A549 (cell line): Measurements from ENCODE around the gene PKHD1. TPM values are rescaled to one million over a fixed set of nuclear protein-coding genes. Genes with fewer than 3 reads are reported as not detected.

Experiments used
- ATAC-seq, 2 experiments: fragments of 200-7000 bp in 1 of 2; fragments of >200 bp in 1 of 2; cut with Nextera tagmentation in 1 of 2; cut with Tn5 transposase in 1 of 2; 3 replicates each; pipeline versions ENCODE4 v1.8.0 to v1.9.1; 2018 to 2020; ENCODE audit warnings: mild to moderate bottlenecking in 1 of 2, moderate library complexity in 1 of 2
- CTCF ChIA-PET: fragments of 300-600 bp; sonication (Branson Sonifier 250); formaldehyde crosslinking; extraction: SDS; loops from one replicate; lab custom pipeline; 2021; ENCODE audit warnings: antibody characterized with exemption, inconsistent platforms; lab: Yijun Ruan, JAX
- POLR2A ChIA-PET: fragments of 350-600 bp; formaldehyde crosslinking; extraction: SDS; loops from one replicate; lab custom pipeline; 2021; ENCODE audit warnings: antibody characterized with exemption, inconsistent platforms; lab: Yijun Ruan, JAX
- DNase-seq, 2 experiments: peaks; one replicate each; pipeline versions ENCODE4 v3.0.0 to v3.0.0-alpha.2; 2011 to 2016; ENCODE audit warnings: low read depth in 1 of 2, low spot score in 1 of 2
- FAIRE-seq: peaks from 2 replicates; lab custom pipeline; 2011; peaks lifted over from hg19 to GRCh38; lab: Jason Lieb, UNC
- H3K27ac ChIP-seq, 2 experiments: fragments of >200 bp; sonication (Bioruptor Twin); formaldehyde crosslinking; 3 replicates each; pipeline ENCODE4 v1.5.1; 2016 to 2017
- H3K4me1 ChIP-seq: fragments of >200 bp; sonication (Bioruptor Twin); formaldehyde crosslinking; 3 replicates; pipeline ENCODE4 v1.6.1; 2016
- H3K4me2 ChIP-seq: fragments of >200 bp; sonication (Bioruptor Twin); formaldehyde crosslinking; 3 replicates; pipeline ENCODE4 v1.6.1; 2016
- H3K4me3 ChIP-seq: fragments of >200 bp; sonication (Bioruptor Twin); formaldehyde crosslinking; 3 replicates; pipeline ENCODE4 v1.5.1; 2016
- H3K9me3 ChIP-seq: fragments of >200 bp; sonication (Bioruptor Twin); formaldehyde crosslinking; 3 replicates; pipeline ENCODE4 v1.6.1; 2016
- ATOH8 ChIP-seq: fragments of 250-450 bp; sonication (Bioruptor Pico); IDR thresholded peaks from 2 replicates; pipeline ENCODE4 v1.5.0; 2020; ENCODE audit warnings: low read depth, mild to moderate bottlenecking, moderate library complexity
- CBX8 ChIP-seq: fragments of 200-600 bp; sonication (generic); IDR thresholded peaks from 2 replicates; pipeline ENCODE4 v1.6.1; 2016
- CEBPB ChIP-seq, 2 experiments: fragments of >200 bp in 1 of 2; sonication (Bioruptor Twin) in 1 of 2; formaldehyde crosslinking in 1 of 2; IDR thresholded peaks; 2 replicates each; pipeline ENCODE4 v1.6.1; 2012 to 2016
- CHD4 ChIP-seq: fragments of 200-600 bp; sonication (generic); IDR thresholded peaks from 2 replicates; pipeline ENCODE4 v1.6.1; 2016; ENCODE audit warnings: antibody characterized with exemption, mild to moderate bottlenecking, borderline replicate concordance
- E2F6 ChIP-seq: IDR thresholded peaks from 2 replicates; pipeline ENCODE4 v1.6.1; 2012; ENCODE audit warnings: low read depth, borderline replicate concordance
- EHF ChIP-seq: fragments of 250-450 bp; sonication (Bioruptor Pico); IDR thresholded peaks from 2 replicates; pipeline ENCODE4 v1.5.0; 2020; ENCODE audit warnings: mild to moderate bottlenecking
- EHMT2 ChIP-seq: fragments of 200-600 bp; sonication (generic); IDR thresholded peaks from 2 replicates; pipeline ENCODE4 v1.6.1; 2016; ENCODE audit warnings: antibody characterized with exemption, low read depth, mild to moderate bottlenecking, moderate library complexity
- EP300 ChIP-seq, 2 experiments: fragments of >200 bp; sonication (Bioruptor Twin); formaldehyde crosslinking; IDR thresholded peaks; 2 replicates in 1 of 2; 3 replicates in 1 of 2; pipeline ENCODE4 v1.6.1; 2016 to 2017
- ESRRA ChIP-seq: fragments of 150-350 bp; IDR thresholded peaks from 2 replicates; pipeline ENCODE4 v1.6.1; 2014; ENCODE audit warnings: mild to moderate bottlenecking, low read length, borderline replicate concordance
- FOXS1 ChIP-seq: fragments of 250-450 bp; sonication (Bioruptor Pico); IDR thresholded peaks from 2 replicates; pipeline ENCODE4 v1.5.0; 2020; ENCODE audit warnings: mild to moderate bottlenecking, moderate library complexity
- HES2 ChIP-seq: fragments of >200 bp; sonication (Bioruptor Twin); formaldehyde crosslinking; IDR thresholded peaks from 2 replicates; pipeline ENCODE4 v1.6.1; 2016
- HOXB5 ChIP-seq: fragments of 250-450 bp; sonication (Bioruptor Pico); IDR thresholded peaks from 2 replicates; pipeline ENCODE4 v1.5.0; 2020; ENCODE audit warnings: mild to moderate bottlenecking, moderate library complexity
- JUN ChIP-seq, 2 experiments: fragments of >200 bp; sonication (Bioruptor Twin); formaldehyde crosslinking; IDR thresholded peaks; 2 replicates in 1 of 2; 3 replicates in 1 of 2; pipeline ENCODE4 v1.6.1; 2016 to 2017
- KDM5A ChIP-seq: fragments of 200-600 bp; sonication (generic); IDR thresholded peaks from 2 replicates; pipeline ENCODE4 v1.6.1; 2016; ENCODE audit warnings: antibody characterized with exemption, mild to moderate bottlenecking
- MAFK ChIP-seq: fragments of 450-650 bp; IDR thresholded peaks from 2 replicates; pipeline ENCODE4 v1.6.1; 2014; ENCODE audit not compliant: partially characterized antibody
- NFE2L2 ChIP-seq: fragments of 150-350 bp; conservative IDR thresholded peaks from 2 replicates; pipeline ENCODE4 v1.6.1; 2014; ENCODE audit warnings: low read length
- POLR2A ChIP-seq: IDR thresholded peaks from 2 replicates; pipeline ENCODE4 v1.6.1; 2012; ENCODE audit warnings: mild to moderate bottlenecking, low read length
- POLR2AphosphoS2 ChIP-seq: conservative IDR thresholded peaks from 2 replicates; pipeline ENCODE4 v1.6.1; 2012; ENCODE audit warnings: low read length, improper control_type of control experiment, inconsistent platforms
- RNF2 ChIP-seq: fragments of 200-600 bp; sonication (generic); IDR thresholded peaks from 2 replicates; pipeline ENCODE4 v1.6.1; 2016; ENCODE audit warnings: low read depth, mild to moderate bottlenecking, antibody characterized with exemption, moderate library complexity, borderline replicate concordance
- SREBF2 ChIP-seq: fragments of 450-650 bp; IDR thresholded peaks from 2 replicates; pipeline ENCODE4 v1.6.1; 2014; ENCODE audit warnings: mild to moderate bottlenecking, moderate library complexity
- ZC3H11A ChIP-seq: fragments of 450-650 bp; IDR thresholded peaks from 2 replicates; pipeline ENCODE4 v1.6.1; 2014; ENCODE audit warnings: antibody characterized with exemption, mild to moderate bottlenecking
- ZNF302 ChIP-seq: fragments of 250-450 bp; sonication (Bioruptor Pico); IDR thresholded peaks from 2 replicates; pipeline ENCODE4 v1.9.0; 2021; ENCODE audit warnings: inconsistent platforms, mild to moderate bottlenecking, moderate library complexity
- ZSCAN20 ChIP-seq: fragments of 250-450 bp; sonication (Bioruptor Pico); IDR thresholded peaks from 2 replicates; pipeline ENCODE4 v1.8.0; 2022; ENCODE audit warnings: mild to moderate bottlenecking, moderate library complexity
- WGBS: methylation state at CpG from one replicate; pipeline ENCODE4 v1.1.6; 2017; ENCODE audit errors: missing lambda C conversion rate; 5-methylcytosine and 5-hydroxymethylcytosine counted together
- polyA plus RNA-seq, 4 experiments: library from polyadenylated mRNA; depleted of rRNA in 3 of 4; stranded (reverse); fragments of >200 nt; fragmentation: RNase III in 1 of 4; extraction: RNeasy Plus Mini Kit Qiagen cat#74134 plus additional on column Dnase treatment in 1 of 4; gene quantifications; 2 replicates in 3 of 4; 3 replicates in 1 of 4; pipeline ENCODE4 v1.2.3, GENCODE V29; 2011 to 2017
- TF ChIP-seq, protein P1 (sequence below): fragments of 150-350 bp; IDR thresholded peaks from 2 replicates; pipeline ENCODE4 v1.6.1; 2014; ENCODE audit warnings: low read depth, mild to moderate bottlenecking, low read length
- TF ChIP-seq, protein P2 (sequence below): fragments of >200 bp; sonication (Bioruptor Twin); formaldehyde crosslinking; IDR thresholded peaks from 3 replicates; pipeline ENCODE4 v1.5.1; 2016
- TF ChIP-seq, protein P3 (sequence below): fragments of 450-650 bp; IDR thresholded peaks from 2 replicates; pipeline ENCODE4 v1.6.1; 2014; ENCODE audit warnings: antibody characterized with exemption

PKHD1 gene
- polyA plus RNA-seq, 2 of the 4 experiments (the other 2 are of a cell fraction), result not detected

DNA sequence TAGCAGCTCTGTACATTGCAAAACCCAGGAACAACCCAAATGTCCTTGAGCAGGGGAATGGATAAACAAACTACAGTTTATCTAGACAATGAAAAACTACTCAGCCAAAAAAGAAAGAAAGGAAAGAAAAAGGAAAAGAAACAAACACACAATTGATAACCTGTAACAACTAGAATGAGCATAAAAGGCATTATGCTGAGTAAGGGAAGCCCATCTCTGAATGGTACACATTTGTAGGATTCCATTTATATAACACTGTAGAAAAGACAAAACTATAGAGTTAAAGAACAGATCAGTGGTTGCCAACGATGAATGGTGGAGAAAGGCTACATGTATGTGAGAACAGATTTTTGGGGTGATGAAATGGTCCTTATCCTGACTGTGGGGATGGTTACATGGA lies 454.0 kb downstream of the PKHD1 start:
- ATAC-seq (no peak), FAIRE-seq (no peak)
- 3% methylated on average over 1 of the region's 1 CpG for WGBS
- no peak overlapping the region for H3K4me3 ChIP-seq
- POLR2A ChIA-PET, result no interaction called here
- H3K4me2 ChIP-seq, result no peak overlapping the region
- no peaks in the 10 kb centered on the region for H3K4me1 ChIP-seq
- CTCF ChIA-PET, result no interaction called here
- no peak overlapping the region for H3K27ac ChIP-seq
- TF ChIP-seq HOXB5 (CRISPR knock-in tag) (no peak), ZC3H11A (no peak), EP300 (IDR thresholded peaks at IDR 0.05) (no peak), CHD4 (no peak), JUN (IDR thresholded peaks at IDR 0.05) (no peak), POLR2A (no peak), ATOH8 (CRISPR knock-in tag) (no peak), E2F6 (no peak), CEBPB (IDR thresholded peaks at IDR 0.05) (no peak)
- TF ChIP-seq, protein P1, sequence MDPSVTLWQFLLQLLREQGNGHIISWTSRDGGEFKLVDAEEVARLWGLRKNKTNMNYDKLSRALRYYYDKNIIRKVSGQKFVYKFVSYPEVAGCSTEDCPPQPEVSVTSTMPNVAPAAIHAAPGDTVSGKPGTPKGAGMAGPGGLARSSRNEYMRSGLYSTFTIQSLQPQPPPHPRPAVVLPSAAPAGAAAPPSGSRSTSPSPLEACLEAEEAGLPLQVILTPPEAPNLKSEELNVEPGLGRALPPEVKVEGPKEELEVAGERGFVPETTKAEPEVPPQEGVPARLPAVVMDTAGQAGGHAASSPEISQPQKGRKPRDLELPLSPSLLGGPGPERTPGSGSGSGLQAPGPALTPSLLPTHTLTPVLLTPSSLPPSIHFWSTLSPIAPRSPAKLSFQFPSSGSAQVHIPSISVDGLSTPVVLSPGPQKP, result no peak
- TF ChIP-seq, protein P2, sequence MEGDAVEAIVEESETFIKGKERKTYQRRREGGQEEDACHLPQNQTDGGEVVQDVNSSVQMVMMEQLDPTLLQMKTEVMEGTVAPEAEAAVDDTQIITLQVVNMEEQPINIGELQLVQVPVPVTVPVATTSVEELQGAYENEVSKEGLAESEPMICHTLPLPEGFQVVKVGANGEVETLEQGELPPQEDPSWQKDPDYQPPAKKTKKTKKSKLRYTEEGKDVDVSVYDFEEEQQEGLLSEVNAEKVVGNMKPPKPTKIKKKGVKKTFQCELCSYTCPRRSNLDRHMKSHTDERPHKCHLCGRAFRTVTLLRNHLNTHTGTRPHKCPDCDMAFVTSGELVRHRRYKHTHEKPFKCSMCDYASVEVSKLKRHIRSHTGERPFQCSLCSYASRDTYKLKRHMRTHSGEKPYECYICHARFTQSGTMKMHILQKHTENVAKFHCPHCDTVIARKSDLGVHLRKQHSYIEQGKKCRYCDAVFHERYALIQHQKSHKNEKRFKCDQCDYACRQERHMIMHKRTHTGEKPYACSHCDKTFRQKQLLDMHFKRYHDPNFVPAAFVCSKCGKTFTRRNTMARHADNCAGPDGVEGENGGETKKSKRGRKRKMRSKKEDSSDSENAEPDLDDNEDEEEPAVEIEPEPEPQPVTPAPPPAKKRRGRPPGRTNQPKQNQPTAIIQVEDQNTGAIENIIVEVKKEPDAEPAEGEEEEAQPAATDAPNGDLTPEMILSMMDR, result no peak
- TF ChIP-seq, protein P3, sequence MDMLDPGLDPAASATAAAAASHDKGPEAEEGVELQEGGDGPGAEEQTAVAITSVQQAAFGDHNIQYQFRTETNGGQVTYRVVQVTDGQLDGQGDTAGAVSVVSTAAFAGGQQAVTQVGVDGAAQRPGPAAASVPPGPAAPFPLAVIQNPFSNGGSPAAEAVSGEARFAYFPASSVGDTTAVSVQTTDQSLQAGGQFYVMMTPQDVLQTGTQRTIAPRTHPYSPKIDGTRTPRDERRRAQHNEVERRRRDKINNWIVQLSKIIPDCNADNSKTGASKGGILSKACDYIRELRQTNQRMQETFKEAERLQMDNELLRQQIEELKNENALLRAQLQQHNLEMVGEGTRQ, result no peak
- TF ChIP-seq, all 56 proteins: peak for 0
- H3K9me3 ChIP-seq, result no peaks in the 10 kb centered on the region
- DNase-seq, result no peak

GRCh38 chr6:51630011-51630410 lies 457.4 kb downstream of the PKHD1 start:
- CTCF ChIA-PET, result no interaction called here
- 0% methylated on average over 4 of the region's 4 CpGs for WGBS
- Histone ChIP-seq H3K9me3 (no peaks in the 10 kb centered on the region), H3K4me2 (no peak overlapping the region), H3K27ac (no peak overlapping the region), H3K4me3 (no peak overlapping the region), H3K4me1 (no peaks in the 10 kb centered on the region)
- DNase-seq (no peak), ATAC-seq (no peak), FAIRE-seq (no peak)
- POLR2A ChIA-PET, result no interaction called here
- TF ChIP-seq RNF2 (no peak), CBX8 (no peak), MAFK (no peak), ZNF302 (CRISPR knock-in tag) (no peak), HES2 (no peak), EHF (CRISPR knock-in tag) (no peak), KDM5A (no peak), ESRRA (no peak), NFE2L2 (no peak), POLR2A (no peak), CEBPB (IDR thresholded peaks at IDR 0.05) (no peak), JUN (IDR thresholded peaks at IDR 0.05) (no peak), FOXS1 (CRISPR knock-in tag) (no peak), EHMT2 (no peak), E2F6 (no peak), SREBF2 (no peak), POLR2AphosphoS2 (no peak), EP300 (IDR thresholded peaks at IDR 0.05) (no peak), ZSCAN20 (CRISPR knock-in tag) (no peak)
